Kidney (tissue), 14 donors: Measurements from ENCODE around the gene MEGF11. TPM values are rescaled to one million over a fixed set of nuclear protein-coding genes. Genes with fewer than 3 reads are reported as not detected.

Experiments
- DNase-seq, 5 donors: peaks; one replicate each; pipeline ENCODE4 v3.0.0-alpha.2; 2013 to 2020
- FAIRE-seq: peaks from 2 replicates; lab custom pipeline; 2012; peaks lifted over from hg19 to GRCh38; lab: Jason Lieb, UNC
- H3K27ac ChIP-seq, 2 donors: one replicate each; pipeline ENCODE4 v1.7.0; 2013; ENCODE audit warnings: low read depth in 2 of 2, low read length in 2 of 2, inconsistent platforms in 1 of 2
- H3K27me3 ChIP-seq: one replicate; pipeline ENCODE4 v1.7.1; 2013; ENCODE audit warnings: low read length, inconsistent platforms; ENCODE audit not compliant: control insufficient read depth, insufficient read depth
- H3K36me3 ChIP-seq, 3 donors: one replicate each; pipeline versions ENCODE4 v1.7.0 to v1.7.1; 2013; ENCODE audit warnings: low read length in 3 of 3, control low read depth in 1 of 3, inconsistent platforms in 1 of 3; ENCODE audit not compliant: insufficient read depth in 3 of 3, control insufficient read depth in 2 of 3
- H3K4me1 ChIP-seq, 3 donors: one replicate each; pipeline versions ENCODE4 v1.7.0 to v1.7.1; 2013; ENCODE audit warnings: low read length in 3 of 3, inconsistent platforms in 1 of 3, low read depth in 1 of 3; ENCODE audit not compliant: control insufficient read depth in 2 of 3, insufficient read depth in 2 of 3
- H3K4me3 ChIP-seq, 3 donors: one replicate each; pipeline versions ENCODE4 v1.7.0 to v1.8.1; 2013; ENCODE audit warnings: low read length in 3 of 3, control low read depth in 1 of 3, inconsistent platforms in 1 of 3
- H3K9ac ChIP-seq, 3 donors: one replicate each; pipeline versions ENCODE4 v1.7.0 to v1.7.1; 2013; ENCODE audit warnings: low read length in 3 of 3, control low read depth in 1 of 3, inconsistent platforms in 1 of 3
- H3K9me3 ChIP-seq, 3 donors: one replicate each; pipeline versions ENCODE4 v1.7.0 to v1.7.1; 2013; ENCODE audit warnings: low read length in 3 of 3, control low read depth in 1 of 3, inconsistent platforms in 1 of 3; ENCODE audit not compliant: control insufficient read depth in 2 of 3, insufficient read depth in 1 of 3
- intact Hi-C: fragments of 100-400 bp; cut with DNase I; formaldehyde crosslinking; loops from one replicate; pipeline ENCODE4 v1.11.1; 2022
- polyA plus RNA-seq: library from polyadenylated mRNA; stranded (reverse); fragments of 350-450 nt; fragmentation: Illumina TruSeq; extraction: RNeasy Lipid Tissue Mini Kit (QIAGEN cat#74804); gene quantifications from one replicate; pipeline ENCODE4 v1.2.3, GENCODE V29; 2014; ENCODE audit warnings: low read depth, low replicate concordance; ENCODE audit not compliant: insufficient read depth
- total RNA-seq: library from RNA; stranded (reverse); fragmentation: NEBNext Ultra II Directional; extraction: Animal tissue kit (Norgen Biotek cat#: 25700); gene quantifications from one replicate; pipeline ENCODE4 v1.2.1, GENCODE V29; 2021
- TF ChIP-seq, protein P1 (sequence below): IDR thresholded peaks from 3 replicates; pipeline ENCODE4 v1.5.1; 2012; ENCODE audit warnings: mild to moderate bottlenecking, moderate library complexity, borderline replicate concordance; ENCODE audit not compliant: insufficient read depth; ENCODE audit errors: extremely low read depth
- donor health status: control.
- donor health status: control.
- donor health status: control.
- donor health status: control.
- donor health status: control.
- donor health status: DM: yes; HTN: yes; CAD: no.
- donor health status: Normal renal cell carcinoma (clear cell type).

Gene MEGF11
- total and polyA plus RNA-seq, 2 donors from 2014 or later: 10.4 to 41.8 TPM

DNA sequence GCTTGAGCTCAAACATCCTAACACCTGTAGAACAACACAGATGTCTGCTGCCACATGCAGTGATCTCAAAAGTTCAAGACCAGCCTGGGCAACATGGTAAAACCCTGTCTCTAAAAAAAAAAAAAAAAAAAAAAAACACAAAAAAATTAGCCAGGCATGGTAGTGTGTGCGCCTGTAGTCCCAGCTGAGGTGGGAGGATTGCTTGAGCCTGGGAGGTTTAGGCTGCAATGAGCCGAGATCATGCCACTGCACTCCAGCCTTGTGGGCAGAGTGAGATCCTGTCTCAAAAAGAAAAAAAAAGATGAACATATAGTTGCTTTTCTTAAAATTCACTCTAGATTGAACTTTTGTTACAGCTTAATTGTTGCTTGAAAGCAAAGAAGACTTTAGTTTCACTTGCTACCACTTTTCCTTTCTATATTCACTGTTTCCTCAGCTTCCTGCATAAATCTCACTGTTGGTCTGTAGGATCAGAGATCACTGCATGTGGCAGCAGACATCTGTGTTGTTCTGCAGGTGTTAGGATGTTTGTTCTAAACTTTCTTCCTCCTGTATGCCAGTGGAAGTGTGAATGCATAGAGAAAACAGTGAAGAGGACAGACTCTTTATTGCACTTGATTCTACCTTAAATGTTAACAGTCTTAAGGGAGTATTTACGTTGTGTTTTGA, 371.6 kb downstream of the MEGF11 start:
- intact Hi-C loops: no loop called here
- TF ChIP-seq, protein P1, sequence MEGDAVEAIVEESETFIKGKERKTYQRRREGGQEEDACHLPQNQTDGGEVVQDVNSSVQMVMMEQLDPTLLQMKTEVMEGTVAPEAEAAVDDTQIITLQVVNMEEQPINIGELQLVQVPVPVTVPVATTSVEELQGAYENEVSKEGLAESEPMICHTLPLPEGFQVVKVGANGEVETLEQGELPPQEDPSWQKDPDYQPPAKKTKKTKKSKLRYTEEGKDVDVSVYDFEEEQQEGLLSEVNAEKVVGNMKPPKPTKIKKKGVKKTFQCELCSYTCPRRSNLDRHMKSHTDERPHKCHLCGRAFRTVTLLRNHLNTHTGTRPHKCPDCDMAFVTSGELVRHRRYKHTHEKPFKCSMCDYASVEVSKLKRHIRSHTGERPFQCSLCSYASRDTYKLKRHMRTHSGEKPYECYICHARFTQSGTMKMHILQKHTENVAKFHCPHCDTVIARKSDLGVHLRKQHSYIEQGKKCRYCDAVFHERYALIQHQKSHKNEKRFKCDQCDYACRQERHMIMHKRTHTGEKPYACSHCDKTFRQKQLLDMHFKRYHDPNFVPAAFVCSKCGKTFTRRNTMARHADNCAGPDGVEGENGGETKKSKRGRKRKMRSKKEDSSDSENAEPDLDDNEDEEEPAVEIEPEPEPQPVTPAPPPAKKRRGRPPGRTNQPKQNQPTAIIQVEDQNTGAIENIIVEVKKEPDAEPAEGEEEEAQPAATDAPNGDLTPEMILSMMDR: no peak
- Histone ChIP-seq H3K27ac (no peak overlapping the region), H3K4me3 (no peak overlapping the region), H3K27me3 (no peaks in the 10 kb centered on the region), H3K36me3 (peaks cover 3 to 36% (median 21%) of the 10 kb centered on the region in 3 donors), H3K9ac (no peak overlapping the region), H3K4me1 (no peaks in the 10 kb centered on the region), H3K9me3 (no peaks in the 10 kb centered on the region)
- FAIRE-seq: no peak
- no peak for DNase-seq

DNA sequence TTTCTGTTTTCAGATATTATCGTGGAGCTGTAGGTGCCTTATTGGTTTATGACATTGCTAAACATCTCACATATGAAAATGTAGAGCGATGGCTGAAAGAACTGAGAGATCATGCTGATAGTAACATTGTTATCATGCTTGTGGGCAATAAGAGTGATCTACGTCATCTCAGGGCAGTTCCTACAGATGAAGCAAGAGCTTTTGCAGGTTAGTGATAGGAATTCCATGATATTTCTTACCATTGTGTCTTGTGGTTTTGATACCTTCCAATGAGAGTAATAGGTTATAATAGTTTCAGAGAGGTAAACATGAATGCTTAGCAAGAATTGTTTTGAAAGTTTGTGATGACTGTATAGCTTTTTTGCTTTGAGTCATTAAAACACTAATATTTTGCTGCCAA, 375.8 kb downstream of the MEGF11 start:
- H3K27ac ChIP-seq: no peak overlapping the region
- peaks cover 3 to 28% (median 17%) of the 10 kb centered on the region in 3 donors for H3K36me3 ChIP-seq
- H3K9me3 ChIP-seq: no peaks in the 10 kb centered on the region
- H3K9ac ChIP-seq: no peak overlapping the region
- DNase-seq: no peak
- no peak for FAIRE-seq
- no peak overlapping the region for H3K4me3 ChIP-seq
- intact Hi-C loops: no loop called here
- peaks cover 0 to 3% (median 0%) of the 10 kb centered on the region in 3 donors for H3K4me1 ChIP-seq
- no peaks in the 10 kb centered on the region for H3K27me3 ChIP-seq
- TF ChIP-seq, protein P1: no peak

DNA sequence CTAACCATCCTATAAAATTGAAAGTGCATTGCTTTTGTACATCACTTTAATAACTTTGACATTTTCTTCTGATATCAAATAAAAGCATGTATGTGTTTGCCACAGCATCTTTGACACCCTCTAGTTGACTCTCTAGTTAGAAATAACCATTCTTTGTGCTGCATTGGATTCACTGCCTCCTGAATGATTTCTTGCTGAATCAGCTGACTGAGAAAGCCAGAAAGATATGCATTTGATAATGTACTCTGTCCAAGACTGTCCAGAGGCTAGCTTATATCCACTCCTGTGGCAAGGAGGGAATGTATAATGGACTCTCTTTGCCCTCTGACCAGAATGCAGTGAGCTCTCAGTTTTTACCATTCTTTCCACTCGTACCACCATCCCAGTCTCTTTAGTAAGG, 378.1 kb downstream of the MEGF11 start:
- FAIRE-seq: no peak
- Histone ChIP-seq H3K9ac (no peak overlapping the region), H3K9me3 (no peaks in the 10 kb centered on the region), H3K4me1 (peaks cover 0 to 6% (median 0%) of the 10 kb centered on the region in 3 donors), H3K4me3 (no peak overlapping the region), H3K27ac (no peak overlapping the region), H3K36me3 (peaks cover 3 to 21% (median 15%) of the 10 kb centered on the region in 3 donors), H3K27me3 (no peaks in the 10 kb centered on the region)
- no peak for DNase-seq
- intact Hi-C loops: no loop called here
- TF ChIP-seq, protein P1: no peak
